Gastrocnemius medialis (tissue), 4 donors: ENCODE data around the gene LMTK2. TPM values are rescaled to one million over a fixed set of nuclear protein-coding genes. Genes with fewer than 3 reads are reported as not detected.

ENCODE experiments used
- ATAC-seq, 2 donors: fragments of 150-250 bp; one replicate each; pipeline ENCODE4 v1.9.1; 2016
- DNase-seq, 2 donors: peaks; one replicate each; pipeline ENCODE4 v3.0.0-alpha.2; 2019
- H3K27ac ChIP-seq, 4 donors: fragments of 200-600 bp; sonication (generic); 1 replicate in 1 of 4; 2 replicates in 3 of 4; pipeline ENCODE4 v1.5.1; 2016 to 2018; ENCODE audit warnings: mild to moderate bottlenecking in 2 of 4, moderate library complexity in 1 of 4
- H3K27me3 ChIP-seq, 3 donors: fragments of 200-600 bp; sonication (generic) in 2 of 3; 1 replicate in 1 of 3; 2 replicates in 2 of 3; pipeline versions ENCODE4 v1.5.1 to v1.6.0; 2016 to 2019; ENCODE audit warnings: mild to moderate bottlenecking in 1 of 3, moderate library complexity in 1 of 3
- H3K36me3 ChIP-seq, 2 donors: fragments of 200-600 bp; sonication (generic) in 1 of 2; one replicate each; pipeline ENCODE4 v1.5.1; 2017 to 2018
- H3K4me1 ChIP-seq, 2 donors: fragments of 200-600 bp; sonication (generic) in 1 of 2; one replicate each; pipeline ENCODE4 v1.5.1; 2016 to 2017; ENCODE audit warnings: mild to moderate bottlenecking in 2 of 2
- H3K4me3 ChIP-seq, 4 donors: fragments of 200-600 bp; sonication (generic) in 3 of 4; 1 replicate in 1 of 4; 2 replicates in 3 of 4; pipeline ENCODE4 v1.5.1; 2016 to 2019; ENCODE audit warnings: mild to moderate bottlenecking in 2 of 4
- H3K9me3 ChIP-seq, 3 donors: fragments of 200-600 bp; sonication (generic) in 2 of 3; 1 replicate in 1 of 3; 2 replicates in 2 of 3; pipeline ENCODE4 v1.5.1; 2016 to 2019
- CTCF ChIP-seq, 5 experiments: fragments of 450-650 bp in 3 of 5; fragments of 200-600 bp in 2 of 5; sonication (generic) in 2 of 5; IDR thresholded peaks in 4 of 5; conservative IDR thresholded peaks in 1 of 5; 1 replicate in 4 of 5; 2 replicates in 1 of 5; pipeline ENCODE4 v1.5.1; 2016 to 2019; ENCODE audit warnings: antibody characterized with exemption in 5 of 5, mild to moderate bottlenecking in 3 of 5, moderate library complexity in 3 of 5
- POLR2A ChIP-seq, 2 donors: fragments of 450-650 bp; IDR thresholded peaks; one replicate each; pipeline ENCODE4 v1.6.1; 2017; ENCODE audit warnings: antibody characterized with exemption in 2 of 2, mild to moderate bottlenecking in 2 of 2, moderate library complexity in 2 of 2
- in situ Hi-C, 4 donors: fragments of 200-750 bp; cut with MboI; loops; one replicate each; pipeline versions ENCODE4 v1.15.0 to v1.8.0; 2017; ENCODE audit warnings: low sequenced_read_pairs in 4 of 4
- intact Hi-C: fragments of 100-400 bp; cut with DNase I; formaldehyde crosslinking; loops from one replicate; pipeline ENCODE4 v1.15.1; 2023; ENCODE audit warnings: low total_unique reads
- total RNA-seq, 4 donors: library from RNA; depleted of rRNA; stranded (reverse); fragments of >200 nt; gene quantifications; one replicate each; pipeline versions ENCODE4 v1.1.0 to v1.2.3, GENCODE V29; 2016

The LMTK2 gene
- total RNA-seq, 4 donors from 2014 or later = 10.8 to 44.2 (median 17.7) TPM

DNA sequence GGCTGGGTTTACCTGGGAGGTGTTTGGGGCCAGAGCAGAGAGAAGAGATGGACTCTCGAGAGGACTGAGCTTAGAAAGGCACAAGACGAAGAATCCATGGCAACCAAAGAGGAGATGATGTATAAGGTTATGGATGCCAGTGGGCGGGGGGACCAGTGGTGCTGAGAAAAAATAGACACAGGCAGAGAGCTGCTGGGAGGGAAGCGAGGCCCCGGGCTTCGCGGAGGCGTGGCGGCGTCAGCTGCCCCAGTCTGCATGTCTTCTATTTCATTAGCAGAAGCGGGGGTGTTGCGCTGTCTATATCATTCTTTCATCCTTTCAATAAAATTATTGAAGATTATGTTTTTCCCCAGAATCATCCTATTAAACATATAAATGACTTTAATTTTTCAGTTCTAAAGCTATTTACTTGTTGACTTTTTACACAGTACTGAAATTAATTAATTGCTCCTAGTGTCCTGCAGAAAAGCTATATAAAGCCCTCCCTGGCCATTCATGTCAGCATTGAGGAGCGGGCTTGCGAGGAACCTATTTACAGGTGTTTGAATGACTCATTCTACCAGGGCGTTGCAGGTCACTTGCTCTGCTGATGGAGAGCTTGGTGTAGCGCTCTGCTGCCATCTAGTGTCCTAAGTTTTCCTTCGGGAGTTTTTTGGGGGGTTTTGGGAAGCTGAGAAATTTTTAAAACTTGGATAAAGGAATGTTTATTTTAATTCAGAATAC lies 61.7 kb downstream of the LMTK2 start:
- Histone ChIP-seq H3K4me1 (peaks cover 22 to 23% of the 10 kb centered on the region in 2 donors), H3K27ac (peak overlapping the region; percentile 5 to 90 (median 79)), H3K4me3 (no peak overlapping the region), H3K36me3 (peaks cover 0 to 17% of the 10 kb centered on the region in 2 donors), H3K9me3 (no peaks in the 10 kb centered on the region), H3K27me3 (no peaks in the 10 kb centered on the region)
- TF ChIP-seq POLR2A (IDR thresholded peaks at IDR 0.05) (no peak), CTCF (IDR thresholded peaks at IDR 0.05 in 4 of 5, conservative IDR thresholded peaks at IDR 0.05 in 1 of 5) (peak; percentile 77 to 94 (median 81))
- intact Hi-C loops (loop anchor here (1.0 to 2.0 kb wide), 2 partner anchors 62 to 84 kb away; partner anchors contain the start of genes LMTK2 and TECPR1), in situ Hi-C loops (loop anchor here in 3 of 4 donors (5.0 to 25.0 kb wide), 3 partner anchors 66 to 156 kb away; no protein-coding TSS in a partner anchor)
- ATAC-seq (peak; percentile 92 to 97), DNase-seq (peak; percentile 72 to 77)

DNA sequence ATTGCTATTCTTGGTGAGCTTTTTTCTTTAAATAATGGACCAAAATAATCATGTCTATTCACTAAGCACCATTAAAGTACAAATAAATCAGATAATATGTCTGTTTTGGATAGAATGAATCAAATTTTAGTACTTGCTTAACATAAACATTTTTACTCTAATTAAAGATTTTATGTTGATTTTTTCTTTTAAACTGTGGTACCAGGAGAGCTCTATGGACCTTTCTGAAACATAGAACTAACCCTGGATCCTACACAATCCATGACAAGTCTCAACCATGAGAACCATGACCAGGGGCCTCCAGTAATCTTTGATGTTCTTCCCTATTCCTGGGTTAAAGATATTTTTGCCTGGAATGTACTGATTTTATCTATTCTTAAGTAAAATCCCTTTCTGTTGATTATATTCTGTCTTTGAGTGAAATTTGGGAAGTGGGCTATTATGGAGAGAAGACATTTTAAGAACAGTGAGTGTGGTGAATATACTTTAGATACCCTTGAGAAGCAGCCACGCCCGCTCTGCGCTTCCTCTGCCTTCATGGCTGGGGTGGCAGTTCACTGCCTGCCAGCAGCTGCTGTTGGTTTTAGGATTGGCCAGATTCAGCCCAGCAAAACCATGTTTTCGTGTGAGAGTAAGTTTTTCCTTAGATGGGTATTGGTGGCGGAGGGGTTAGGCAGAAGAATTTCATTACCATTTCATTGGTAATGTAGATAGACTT lies 62.4 kb downstream of the LMTK2 start:
- intact Hi-C loops (loop anchor here (1.0 to 2.0 kb wide), 3 partner anchors 63 to 148 kb away; partner anchors contain the start of genes LMTK2 and TECPR1), in situ Hi-C loops (loop anchor here in 3 of 4 donors (5.0 to 25.0 kb wide), 3 partner anchors 67 to 157 kb away; no protein-coding TSS in a partner anchor)
- Histone ChIP-seq H3K27ac (peak overlapping the region; percentile 15 to 90 (median 79)), H3K9me3 (no peaks in the 10 kb centered on the region), H3K36me3 (peaks cover 0 to 17% of the 10 kb centered on the region in 2 donors), H3K4me1 (peaks cover 28 to 30% of the 10 kb centered on the region in 2 donors), H3K4me3 (no peak overlapping the region), H3K27me3 (no peaks in the 10 kb centered on the region)
- DNase-seq (no peak), ATAC-seq (peak in 1 of 2 donors; percentile 38)
- TF ChIP-seq POLR2A (IDR thresholded peaks at IDR 0.05) (no peak), CTCF (IDR thresholded peaks at IDR 0.05 in 4 of 5, conservative IDR thresholded peaks at IDR 0.05 in 1 of 5) (no peak)

DNA sequence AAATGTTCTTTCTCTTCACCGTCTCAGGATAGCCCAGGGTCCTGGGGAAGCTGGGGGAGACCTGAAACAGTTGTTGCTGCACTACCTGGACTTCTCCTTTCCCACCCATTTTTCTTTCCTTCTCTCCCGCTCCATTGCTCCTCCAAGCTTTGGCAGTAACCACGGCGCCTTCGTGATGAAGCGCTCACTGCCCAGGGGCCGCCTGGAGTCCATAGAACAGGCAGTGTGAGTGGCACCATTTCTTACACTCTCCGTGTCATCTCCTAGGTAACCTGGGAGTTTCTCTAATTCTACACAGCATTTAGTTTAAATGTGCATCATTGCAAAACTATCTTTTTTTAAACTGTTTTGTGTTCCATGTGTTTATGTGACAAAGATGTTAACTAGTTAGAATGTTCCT lies 64.3 kb downstream of the LMTK2 start:
- DNase-seq = no peak
- peaks cover 0 to 17% of the 10 kb centered on the region in 2 donors for H3K36me3 ChIP-seq
- peak overlapping the region; percentile 56 to 90 (median 79) for H3K27ac ChIP-seq
- TF ChIP-seq POLR2A (IDR thresholded peaks at IDR 0.05) (no peak), CTCF (IDR thresholded peaks at IDR 0.05 in 4 of 5, conservative IDR thresholded peaks at IDR 0.05 in 1 of 5) (no peak)
- intact Hi-C loops = no loop called here
- in situ Hi-C loops = loop anchor here in 2 of 4 donors (10.0 to 25.0 kb wide), 2 partner anchors 114 to 159 kb away; partner anchors contain the start of gene BRI3 (in 1 of the 2)
- H3K4me1 ChIP-seq = peaks cover 47 to 48% of the 10 kb centered on the region in 2 donors
- no peaks in the 10 kb centered on the region for H3K27me3 ChIP-seq
- H3K4me3 ChIP-seq = no peak overlapping the region
- no peaks in the 10 kb centered on the region for H3K9me3 ChIP-seq
- ATAC-seq = no peak

GRCh38 chr7:98171449-98171848 lies 64.8 kb downstream of the LMTK2 start:
- Histone ChIP-seq H3K4me3 (no peak overlapping the region), H3K27me3 (no peaks in the 10 kb centered on the region), H3K27ac (peak overlapping the region in 3 of 4 donors; percentile 69 to 90 (median 89)), H3K36me3 (peaks cover 0 to 17% of the 10 kb centered on the region in 2 donors), H3K4me1 (peaks cover 48 to 52% of the 10 kb centered on the region in 2 donors), H3K9me3 (no peaks in the 10 kb centered on the region)
- in situ Hi-C loops = loop anchor here in 2 of 4 donors (10.0 to 25.0 kb wide), 2 partner anchors 113 to 159 kb away; partner anchors contain the start of gene BRI3 (in 1 of the 2)
- no peak for TF ChIP-seq CTCF (IDR thresholded peaks at IDR 0.05 in 4 of 5, conservative IDR thresholded peaks at IDR 0.05 in 1 of 5)
- no peak for TF ChIP-seq POLR2A (IDR thresholded peaks at IDR 0.05)
- ATAC-seq (no peak), DNase-seq (no peak)
- intact Hi-C loops = no loop called here
